Measurements from ENCODE around the gene C17orf107. TPM values are rescaled to one million over a fixed set of nuclear protein-coding genes. Genes with fewer than 3 reads are reported as not detected.

Gene C17orf107
- total and polyA plus RNA-seq, 4 experiments from 2014 or later: 0.50 to 5.0 (median 2.5) TPM

DNA sequence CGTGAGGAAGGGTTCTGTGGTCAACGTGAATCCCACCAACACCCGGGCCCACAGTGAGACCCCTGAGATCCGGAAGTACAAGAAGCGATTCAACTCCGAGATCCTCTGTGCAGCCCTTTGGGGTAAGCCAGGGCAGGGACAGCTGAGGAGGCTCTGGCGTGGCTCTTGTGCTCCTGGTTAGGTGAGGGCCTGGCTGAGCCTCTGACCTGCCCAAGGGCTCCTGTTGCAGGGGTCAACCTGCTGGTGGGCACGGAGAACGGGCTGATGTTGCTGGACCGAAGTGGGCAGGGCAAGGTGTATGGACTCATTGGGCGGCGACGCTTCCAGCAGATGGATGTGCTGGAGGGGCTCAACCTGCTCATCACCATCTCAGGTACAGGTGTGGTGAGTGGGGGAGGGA, 4.2 kb upstream of the C17orf107 start:
- ChIA-PET POLR2A (ENCODE audit: partially characterized antibody) (no interaction called here), CTCF (ENCODE audit: partially characterized antibody) (no interaction called here)
- Mint-ChIP-seq H3K4me3 (no peak overlapping the region), H3K27ac (peak overlapping the region in 1 of 7 donors; percentile 13), H3K4me1 (peaks cover 2 to 16% (median 12%) of the 10 kb centered on the region in 4 donors), H3K9me3 (no peaks in the 10 kb centered on the region), H3K27me3 (peaks cover 0 to 2% of the 10 kb centered on the region in 2 donors), H3K36me3 (peaks cover 22 to 48% of the 10 kb centered on the region in 2 donors)
- Histone ChIP-seq H3K36me3 (ENCODE audit: insufficient read depth, low read length) (peaks cover 56% of the 10 kb centered on the region), H3K27ac (ENCODE audit: low read depth, low read length) (no peak overlapping the region), H3K4me3 (ENCODE audit: low read length in 2 of 2) (no peak overlapping the region), H3K27me3 (ENCODE audit: insufficient read depth, low read length) (no peaks in the 10 kb centered on the region), H3K4me1 (ENCODE audit: insufficient read depth, low read length) (peaks cover 12% of the 10 kb centered on the region), H3K9me3 (ENCODE audit: control insufficient read depth in 1 of 2, low read length in 2 of 2) (no peaks in the 10 kb centered on the region)
- DNase-seq: no peak
- intact Hi-C loops (cut with micrococcal nuclease): no loop called here

DNA sequence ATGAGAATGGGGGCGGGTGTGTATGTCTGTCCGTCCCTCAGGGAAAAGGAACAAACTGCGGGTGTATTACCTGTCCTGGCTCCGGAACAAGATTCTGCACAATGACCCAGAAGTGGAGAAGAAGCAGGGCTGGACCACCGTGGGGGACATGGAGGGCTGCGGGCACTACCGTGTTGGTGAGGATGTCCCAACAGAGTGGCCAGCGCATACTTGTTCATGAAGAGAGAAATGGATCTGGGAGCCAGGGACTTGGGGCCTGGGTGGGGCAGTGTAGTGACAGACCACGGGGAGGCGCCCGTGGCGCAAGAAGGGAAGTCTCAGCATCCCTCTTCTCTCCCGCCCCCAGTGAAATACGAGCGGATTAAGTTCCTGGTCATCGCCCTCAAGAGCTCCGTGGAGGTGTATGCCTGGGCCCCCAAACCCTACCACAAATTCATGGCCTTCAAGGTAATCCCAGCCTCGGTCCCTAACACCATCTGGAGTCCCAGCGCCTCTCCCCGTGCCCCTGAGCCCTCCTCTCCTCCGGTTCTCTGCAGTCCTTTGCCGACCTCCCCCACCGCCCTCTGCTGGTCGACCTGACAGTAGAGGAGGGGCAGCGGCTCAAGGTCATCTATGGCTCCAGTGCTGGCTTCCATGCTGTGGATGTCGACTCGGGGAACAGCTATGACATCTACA, 3.5 kb upstream of the C17orf107 start:
- H3K4me1 Mint-ChIP-seq: peaks cover 3 to 20% (median 14%) of the 10 kb centered on the region in 4 donors
- Histone ChIP-seq H3K36me3 (ENCODE audit: insufficient read depth, low read length) (peaks cover 49% of the 10 kb centered on the region), H3K4me3 (ENCODE audit: low read length in 2 of 2) (no peak overlapping the region), H3K27ac (ENCODE audit: low read depth, low read length) (no peak overlapping the region), H3K27me3 (ENCODE audit: insufficient read depth, low read length) (no peaks in the 10 kb centered on the region), H3K9me3 (ENCODE audit: control insufficient read depth in 1 of 2, low read length in 2 of 2) (no peaks in the 10 kb centered on the region), H3K4me1 (ENCODE audit: insufficient read depth, low read length) (peaks cover 18% of the 10 kb centered on the region)
- H3K9me3 Mint-ChIP-seq: no peaks in the 10 kb centered on the region
- H3K27ac Mint-ChIP-seq: peak overlapping the region in 1 of 7 donors; percentile 13
- peaks cover 22 to 43% of the 10 kb centered on the region in 2 donors for H3K36me3 Mint-ChIP-seq
- intact Hi-C loops (cut with micrococcal nuclease): no loop called here
- ChIA-PET CTCF (ENCODE audit: partially characterized antibody) (interaction anchor here (1.0 kb wide), 1 partner anchor 13 kb away, joined by 3 read pairs; no protein-coding TSS in a partner anchor), POLR2A (ENCODE audit: partially characterized antibody) (interaction anchor here (1.3 kb wide), 1 partner anchor 44 kb away, joined by 3 read pairs; the partner anchor contains the start of genes RNF167 and SLC25A11)
- peak overlapping the region in 1 of 8 donors; percentile 59 for H3K4me3 Mint-ChIP-seq
- H3K27me3 Mint-ChIP-seq: peaks cover 0 to 2% of the 10 kb centered on the region in 2 donors
- DNase-seq: no peak

DNA sequence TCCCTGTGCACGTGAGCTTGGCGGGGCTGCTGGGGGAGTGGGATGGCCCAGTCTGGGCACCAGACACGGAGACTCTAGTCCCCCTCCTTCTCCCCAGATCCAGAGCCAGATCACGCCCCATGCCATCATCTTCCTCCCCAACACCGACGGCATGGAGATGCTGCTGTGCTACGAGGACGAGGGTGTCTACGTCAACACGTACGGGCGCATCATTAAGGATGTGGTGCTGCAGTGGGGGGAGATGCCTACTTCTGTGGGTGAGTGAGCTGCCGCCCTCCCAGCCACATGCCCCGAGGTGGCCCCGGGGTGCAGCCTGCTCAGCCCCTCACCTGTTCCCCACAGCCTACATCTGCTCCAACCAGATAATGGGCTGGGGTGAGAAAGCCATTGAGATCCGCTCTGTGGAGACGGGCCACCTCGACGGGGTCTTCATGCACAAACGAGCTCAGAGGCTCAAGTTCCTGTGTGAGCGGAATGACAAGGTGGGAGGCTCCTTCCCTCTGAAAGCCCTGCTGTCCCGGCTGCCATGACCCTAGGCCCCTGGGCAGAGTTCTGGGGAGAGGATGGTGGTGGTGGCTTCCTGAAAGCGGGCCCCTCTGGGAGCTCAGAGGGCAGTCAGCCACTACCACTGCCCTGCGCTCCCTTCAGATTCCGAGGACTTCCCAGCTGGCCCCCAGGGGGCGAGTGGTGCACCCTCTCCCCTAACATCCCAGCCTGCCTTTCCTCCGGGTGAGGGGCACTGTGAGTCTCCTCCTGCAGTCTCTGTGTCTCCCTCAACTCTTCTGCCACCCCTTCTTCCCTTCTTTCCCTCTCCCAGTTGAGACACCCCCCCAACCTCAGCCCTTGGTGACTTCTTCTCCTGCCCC, 2.8 kb upstream of the C17orf107 start:
- Mint-ChIP-seq H3K9me3 (no peaks in the 10 kb centered on the region), H3K4me3 (no peak overlapping the region), H3K4me1 (peaks cover 5 to 27% (median 17%) of the 10 kb centered on the region in 4 donors), H3K36me3 (peaks cover 16 to 42% of the 10 kb centered on the region in 2 donors), H3K27me3 (peaks cover 0 to 2% of the 10 kb centered on the region in 2 donors), H3K27ac (peak overlapping the region in 4 of 7 donors; percentile 13 to 87 (median 24))
- no peak overlapping the region for H3K4me3 ChIP-seq (ENCODE audit: low read length in 2 of 2)
- H3K36me3 ChIP-seq (ENCODE audit: insufficient read depth, low read length): peaks cover 42% of the 10 kb centered on the region
- no peaks in the 10 kb centered on the region for H3K9me3 ChIP-seq (ENCODE audit: control insufficient read depth in 1 of 2, low read length in 2 of 2)
- ChIA-PET POLR2A (ENCODE audit: partially characterized antibody) (interaction anchor here (0.9 to 1.3 kb wide), 2 partner anchors 44 to 187 kb away, joined by 3 to 4 read pairs; partner anchors contain the start of genes ARRB2, RNF167 and SLC25A11), CTCF (ENCODE audit: partially characterized antibody) (interaction anchor here (0.9 to 1.0 kb wide), 2 partner anchors 8 to 12 kb away, joined by 3 read pairs; no protein-coding TSS in a partner anchor)
- intact Hi-C loops (cut with micrococcal nuclease): no loop called here
- no peaks in the 10 kb centered on the region for H3K27me3 ChIP-seq (ENCODE audit: insufficient read depth, low read length)
- peaks cover 23% of the 10 kb centered on the region for H3K4me1 ChIP-seq (ENCODE audit: insufficient read depth, low read length)
- DNase-seq: no peak
- H3K27ac ChIP-seq (ENCODE audit: low read depth, low read length): no peak overlapping the region

DNA sequence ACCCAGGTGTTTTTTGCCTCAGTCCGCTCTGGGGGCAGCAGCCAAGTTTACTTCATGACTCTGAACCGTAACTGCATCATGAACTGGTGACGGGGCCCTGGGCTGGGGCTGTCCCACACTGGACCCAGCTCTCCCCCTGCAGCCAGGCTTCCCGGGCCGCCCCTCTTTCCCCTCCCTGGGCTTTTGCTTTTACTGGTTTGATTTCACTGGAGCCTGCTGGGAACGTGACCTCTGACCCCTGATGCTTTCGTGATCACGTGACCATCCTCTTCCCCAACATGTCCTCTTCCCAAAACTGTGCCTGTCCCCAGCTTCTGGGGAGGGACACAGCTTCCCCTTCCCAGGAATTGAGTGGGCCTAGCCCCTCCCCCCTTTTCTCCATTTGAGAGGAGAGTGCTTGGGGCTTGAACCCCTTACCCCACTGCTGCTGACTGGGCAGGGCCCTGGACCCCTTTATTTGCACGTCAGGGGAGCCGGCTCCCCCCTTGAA, 2.1 kb upstream of the C17orf107 start:
- H3K36me3 Mint-ChIP-seq: peaks cover 14 to 39% of the 10 kb centered on the region in 2 donors
- Histone ChIP-seq H3K9me3 (ENCODE audit: control insufficient read depth in 1 of 2, low read length in 2 of 2) (no peaks in the 10 kb centered on the region), H3K4me3 (ENCODE audit: low read length in 2 of 2) (no peak overlapping the region), H3K36me3 (ENCODE audit: insufficient read depth, low read length) (peaks cover 36% of the 10 kb centered on the region), H3K27ac (ENCODE audit: low read depth, low read length) (no peak overlapping the region), H3K27me3 (ENCODE audit: insufficient read depth, low read length) (no peaks in the 10 kb centered on the region), H3K4me1 (ENCODE audit: insufficient read depth, low read length) (peaks cover 23% of the 10 kb centered on the region)
- peaks cover 5 to 32% (median 18%) of the 10 kb centered on the region in 4 donors for H3K4me1 Mint-ChIP-seq
- POLR2A ChIA-PET (ENCODE audit: partially characterized antibody): interaction anchor here (0.9 to 1.3 kb wide), 2 partner anchors 43 to 187 kb away, joined by 3 to 4 read pairs; partner anchors contain the start of genes ARRB2, RNF167 and SLC25A11
- H3K27me3 Mint-ChIP-seq: peaks cover 0 to 2% of the 10 kb centered on the region in 2 donors
- DNase-seq: no peak
- H3K27ac Mint-ChIP-seq: peak overlapping the region in 3 of 7 donors; percentile 13 to 87 (median 30)
- H3K9me3 Mint-ChIP-seq: no peaks in the 10 kb centered on the region
- CTCF ChIA-PET (ENCODE audit: partially characterized antibody): interaction anchor here (0.9 kb wide), 1 partner anchor 9 kb away, joined by 3 read pairs; no protein-coding TSS in a partner anchor
- intact Hi-C loops (cut with micrococcal nuclease): no loop called here
- no peak overlapping the region for H3K4me3 Mint-ChIP-seq

DNA sequence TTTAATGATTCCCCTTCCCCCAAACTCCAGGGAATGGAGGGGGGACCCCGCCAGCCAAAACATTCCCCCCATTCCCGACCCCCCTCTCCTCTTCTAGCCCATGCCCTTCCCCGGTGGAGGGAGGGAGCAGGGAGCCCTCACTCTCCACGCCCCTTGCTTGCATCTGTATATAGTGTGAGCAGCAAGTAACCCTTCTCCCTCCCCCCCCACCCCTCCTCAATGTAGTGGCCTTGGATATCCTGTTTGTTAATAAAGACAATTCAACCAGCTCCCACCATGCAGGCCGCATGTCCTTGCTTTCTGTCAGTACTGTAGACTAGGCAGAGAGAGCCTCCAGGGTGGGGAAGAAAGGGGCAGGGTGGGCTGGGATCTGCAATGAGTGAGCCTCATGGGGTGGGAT, 1.6 kb upstream of the C17orf107 start:
- H3K27me3 Mint-ChIP-seq: peaks cover 0 to 2% of the 10 kb centered on the region in 2 donors
- peak overlapping the region in 4 of 7 donors; percentile 58 to 89 (median 80) for H3K27ac Mint-ChIP-seq
- H3K27me3 ChIP-seq (ENCODE audit: insufficient read depth, low read length): no peaks in the 10 kb centered on the region
- H3K4me3 ChIP-seq (ENCODE audit: low read length in 2 of 2): no peak overlapping the region
- no peaks in the 10 kb centered on the region for H3K9me3 ChIP-seq (ENCODE audit: control insufficient read depth in 1 of 2, low read length in 2 of 2)
- peaks cover 14 to 37% of the 10 kb centered on the region in 2 donors for H3K36me3 Mint-ChIP-seq
- no peak for DNase-seq
- H3K9me3 Mint-ChIP-seq: no peaks in the 10 kb centered on the region
- POLR2A ChIA-PET (ENCODE audit: partially characterized antibody): interaction anchor here (1.9 to 2.6 kb wide), 2 partner anchors 8 to 188 kb away, joined by 8 to 12 read pairs; partner anchors contain the start of gene ARRB2
- intact Hi-C loops (cut with micrococcal nuclease): loop anchor here (2.0 kb wide), 2 partner anchors 101 to 187 kb away; partner anchors contain the start of genes ARRB2 and PSMB6
- H3K4me3 Mint-ChIP-seq: peak overlapping the region in 3 of 8 donors; percentile 70 to 77 (median 71)
- H3K36me3 ChIP-seq (ENCODE audit: insufficient read depth, low read length): peaks cover 33% of the 10 kb centered on the region
- no peak overlapping the region for H3K27ac ChIP-seq (ENCODE audit: low read depth, low read length)
- peaks cover 28% of the 10 kb centered on the region for H3K4me1 ChIP-seq (ENCODE audit: insufficient read depth, low read length)
- peaks cover 10 to 38% (median 24%) of the 10 kb centered on the region in 4 donors for H3K4me1 Mint-ChIP-seq
- CTCF ChIA-PET (ENCODE audit: partially characterized antibody): no interaction called here

DNA sequence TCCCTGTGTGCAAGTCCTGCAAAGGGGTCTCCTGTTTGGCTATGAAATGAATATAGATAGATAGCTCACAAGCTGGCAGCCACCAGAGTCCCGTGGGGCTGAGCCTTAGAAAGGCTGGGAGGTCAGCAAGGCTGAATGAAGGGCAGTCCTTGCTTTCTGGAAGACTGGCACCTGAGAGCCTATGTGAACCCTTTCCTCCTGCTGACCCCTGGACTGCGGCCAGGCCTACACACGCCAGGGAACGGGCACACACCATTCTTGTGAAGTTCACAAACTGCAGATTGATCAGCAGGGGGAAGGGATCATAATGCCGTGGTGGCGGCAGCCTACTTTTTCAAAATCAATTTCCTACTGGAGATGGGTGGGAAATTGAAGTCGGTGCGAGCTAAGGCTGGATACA, 985 bp upstream of the C17orf107 start:
- Histone ChIP-seq H3K9me3 (ENCODE audit: control insufficient read depth in 1 of 2, low read length in 2 of 2) (no peaks in the 10 kb centered on the region), H3K4me3 (ENCODE audit: low read length in 2 of 2) (no peak overlapping the region), H3K27me3 (ENCODE audit: insufficient read depth, low read length) (no peaks in the 10 kb centered on the region), H3K36me3 (ENCODE audit: insufficient read depth, low read length) (peaks cover 27% of the 10 kb centered on the region), H3K27ac (ENCODE audit: low read depth, low read length) (peak overlapping the region; percentile 67), H3K4me1 (ENCODE audit: insufficient read depth, low read length) (peaks cover 34% of the 10 kb centered on the region)
- Mint-ChIP-seq H3K36me3 (peaks cover 11 to 33% of the 10 kb centered on the region in 2 donors), H3K9me3 (no peaks in the 10 kb centered on the region), H3K4me1 (peaks cover 15 to 43% (median 29%) of the 10 kb centered on the region in 4 donors), H3K4me3 (peak overlapping the region; percentile 65 to 82 (median 74)), H3K27me3 (peaks cover 0 to 2% of the 10 kb centered on the region in 2 donors), H3K27ac (peak overlapping the region; percentile 58 to 93 (median 84))
- ChIA-PET POLR2A (ENCODE audit: partially characterized antibody) (interaction anchor here (0.6 to 5.7 kb wide), 7 partner anchors 9 to 195 kb away, joined by 3 to 40 read pairs (median 8); partner anchors contain the start of genes ARRB2, PELP1, RNF167 and SLC25A11), CTCF (ENCODE audit: partially characterized antibody) (interaction anchor here (3.0 kb wide), 1 partner anchor 11 kb away, joined by 19 read pairs; no protein-coding TSS in a partner anchor)
- DNase-seq: no peak
- intact Hi-C loops (cut with micrococcal nuclease): loop anchor here (2.0 kb wide), 2 partner anchors 102 to 188 kb away; partner anchors contain the start of genes ARRB2 and PSMB6
